ENCODE results near the gene MCRIP2.

DNA sequence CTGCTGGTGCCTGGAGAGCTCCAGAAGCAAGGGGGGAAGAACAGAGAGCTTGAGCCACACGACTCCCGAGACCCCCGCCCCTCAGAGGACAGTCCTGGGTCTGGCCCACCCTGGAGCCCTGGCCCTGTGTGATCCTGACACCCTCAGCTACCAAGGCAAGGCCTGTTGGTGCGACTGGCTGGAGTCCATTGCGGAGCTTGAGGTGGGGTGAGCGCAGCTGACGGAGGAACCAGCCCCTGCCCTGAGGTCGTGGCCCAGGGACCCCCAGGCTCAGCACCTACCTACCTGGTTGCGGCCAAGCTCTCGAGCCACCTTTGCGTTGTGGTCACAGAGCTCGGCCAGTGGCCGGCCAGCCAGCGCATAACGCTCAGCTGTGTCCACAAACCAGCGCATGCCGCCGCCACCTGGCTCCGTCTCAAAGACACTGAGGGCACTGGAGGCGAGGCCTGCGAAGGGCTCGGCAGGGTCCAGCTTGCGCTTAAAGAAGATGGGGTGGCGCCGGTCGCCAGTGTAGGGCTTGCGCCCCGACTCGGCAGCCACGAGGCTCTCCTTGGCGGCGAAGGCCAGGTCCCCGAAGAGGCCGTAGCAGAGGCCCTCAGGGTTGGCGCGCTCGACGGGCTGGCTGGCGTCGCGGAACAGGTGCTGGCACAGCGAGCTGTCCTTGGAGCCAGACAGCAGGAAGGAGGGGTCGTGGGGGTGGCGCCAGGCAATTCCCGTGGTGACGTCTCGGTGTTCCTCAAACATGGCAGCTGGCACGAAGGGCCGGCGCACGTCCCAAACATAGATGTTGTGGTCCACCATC lies 45.0 kb downstream of the MCRIP2 start:
- TF ChIP-seq POLR2A (IDR thresholded peaks at IDR 0.05) = no peak
- TF ChIP-seq, protein P1, sequence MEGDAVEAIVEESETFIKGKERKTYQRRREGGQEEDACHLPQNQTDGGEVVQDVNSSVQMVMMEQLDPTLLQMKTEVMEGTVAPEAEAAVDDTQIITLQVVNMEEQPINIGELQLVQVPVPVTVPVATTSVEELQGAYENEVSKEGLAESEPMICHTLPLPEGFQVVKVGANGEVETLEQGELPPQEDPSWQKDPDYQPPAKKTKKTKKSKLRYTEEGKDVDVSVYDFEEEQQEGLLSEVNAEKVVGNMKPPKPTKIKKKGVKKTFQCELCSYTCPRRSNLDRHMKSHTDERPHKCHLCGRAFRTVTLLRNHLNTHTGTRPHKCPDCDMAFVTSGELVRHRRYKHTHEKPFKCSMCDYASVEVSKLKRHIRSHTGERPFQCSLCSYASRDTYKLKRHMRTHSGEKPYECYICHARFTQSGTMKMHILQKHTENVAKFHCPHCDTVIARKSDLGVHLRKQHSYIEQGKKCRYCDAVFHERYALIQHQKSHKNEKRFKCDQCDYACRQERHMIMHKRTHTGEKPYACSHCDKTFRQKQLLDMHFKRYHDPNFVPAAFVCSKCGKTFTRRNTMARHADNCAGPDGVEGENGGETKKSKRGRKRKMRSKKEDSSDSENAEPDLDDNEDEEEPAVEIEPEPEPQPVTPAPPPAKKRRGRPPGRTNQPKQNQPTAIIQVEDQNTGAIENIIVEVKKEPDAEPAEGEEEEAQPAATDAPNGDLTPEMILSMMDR (IDR thresholded peaks at IDR 0.05) = no peak

Measured in adrenal gland (tissue), 5 donors.